NCI-H1436 (cell line): Measurements from ENCODE around the gene CYTL1.

Source experiments
- DNase-seq: peaks from one replicate; lab custom pipeline; 2025; lab: John Stamatoyannopoulos, UW

Gene CYTL1

DNA sequence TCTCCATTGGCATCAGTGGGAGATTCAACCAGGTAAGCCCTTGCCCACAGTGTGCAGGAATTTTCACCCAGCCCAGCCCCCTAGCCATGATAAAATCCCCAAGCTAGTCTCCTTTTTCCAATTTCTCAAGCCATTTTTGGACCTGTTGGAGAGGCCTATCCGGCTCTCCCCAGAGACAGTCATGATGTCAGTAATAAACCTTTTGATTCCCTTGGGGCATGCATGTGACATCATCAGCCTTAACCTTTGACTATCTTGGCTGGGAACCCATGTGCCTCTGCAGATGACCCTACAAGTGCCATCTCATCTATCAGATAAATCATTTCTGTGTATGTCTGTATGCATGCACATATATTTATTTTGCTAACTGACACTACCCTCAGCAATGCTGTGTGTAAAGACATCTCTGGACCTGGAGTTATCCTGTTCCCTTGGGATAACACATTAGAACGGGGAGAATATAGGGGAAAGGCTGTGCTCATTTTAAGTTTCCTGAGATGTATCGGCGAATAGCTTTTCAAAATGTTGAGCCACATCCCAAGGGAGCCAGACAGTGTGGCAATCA is 51.0 kb downstream of the CYTL1 start:
- no peak for DNase-seq
